PC-9 (cell line): Measurements from ENCODE around the gene DOCK11. TPM values are rescaled to one million over a fixed set of nuclear protein-coding genes. Genes with fewer than 3 reads are reported as not detected.

ENCODE experiments used
- BruUV-seq: library from RNA; stranded (reverse); fragments of 400-500 nt; replicated peaks from 2 replicates; lab custom pipeline; 2021; lab: Mats Ljungman, UMichigan
- CTCF ChIA-PET: fragments of 300-600 bp; sonication (Branson Sonifier 250); formaldehyde crosslinking; loops from one replicate; lab custom pipeline; 2022; ENCODE audit warnings: antibody characterized with exemption; lab: Charles Lee
- POLR2A ChIA-PET: fragments of 300-600 bp; sonication (Branson Sonifier 250); formaldehyde crosslinking; loops from one replicate; lab custom pipeline; 2022; ENCODE audit warnings: antibody characterized with exemption; ENCODE audit not compliant: unreplicated experiment; lab: Charles Lee
- DNase-seq, 2 experiments: peaks; one replicate each; pipeline versions ENCODE4 v3.0.0 to v3.0.0-alpha.2; 2015 to 2022; ENCODE audit warnings: mixed read lengths in 1 of 2
- H2AFZ ChIP-seq: fragments of 200-600 bp; sonication (generic); 2 replicates; pipeline ENCODE4 v1.8.1; 2017; ENCODE audit warnings: antibody characterized with exemption
- H3F3A ChIP-seq: fragments of 200-600 bp; sonication (generic); 2 replicates; pipeline ENCODE4 v1.8.1; 2017; ENCODE audit warnings: antibody characterized with exemption, mild to moderate bottlenecking, low read depth; ENCODE audit not compliant: insufficient read depth
- H3K27ac ChIP-seq: fragments of 200-600 bp; sonication (generic); 2 replicates; pipeline ENCODE4 v1.6.1; 2016; ENCODE audit warnings: mixed run types
- H3K27me3 ChIP-seq: fragments of 200-600 bp; sonication (generic); 2 replicates; pipeline ENCODE4 v1.6.1; 2016; ENCODE audit warnings: low read depth, mixed run types; ENCODE audit not compliant: insufficient read depth
- H3K36me3 ChIP-seq: fragments of 200-600 bp; sonication (generic); 2 replicates; pipeline ENCODE4 v1.6.1; 2016; ENCODE audit warnings: low read depth, mixed run types
- H3K4me1 ChIP-seq: fragments of 200-600 bp; sonication (generic); replicated peaks from 2 replicates; pipeline ENCODE4 v1.6.1; 2016; ENCODE audit warnings: mixed run types; ENCODE audit not compliant: insufficient read depth
- H3K4me2 ChIP-seq: fragments of 200-600 bp; sonication (generic); 2 replicates; pipeline ENCODE4 v1.6.1; 2017; ENCODE audit warnings: mixed run types
- H3K4me3 ChIP-seq: fragments of 200-600 bp; sonication (generic); 2 replicates; pipeline ENCODE4 v1.6.1; 2016; ENCODE audit warnings: mixed run types
- H3K79me2 ChIP-seq: fragments of 200-600 bp; sonication (generic); 2 replicates; pipeline ENCODE4 v1.6.1; 2017; ENCODE audit warnings: low read depth, mixed run types
- H3K9me2 ChIP-seq: fragments of 200-600 bp; sonication (generic); 2 replicates; pipeline ENCODE4 v1.8.1; 2017; ENCODE audit warnings: mild to moderate bottlenecking; ENCODE audit not compliant: insufficient read depth
- H3K9me3 ChIP-seq: fragments of 200-600 bp; sonication (generic); 2 replicates; pipeline ENCODE4 v1.8.1; 2016; ENCODE audit warnings: low read depth; ENCODE audit not compliant: insufficient read depth
- H4K20me1 ChIP-seq: fragments of 200-600 bp; sonication (generic); 2 replicates; pipeline ENCODE4 v1.8.1; 2017; ENCODE audit not compliant: insufficient read depth
- EZH2 ChIP-seq: fragments of 200-600 bp; sonication (generic); IDR thresholded peaks from 2 replicates; pipeline ENCODE4 v1.8.0; 2017; ENCODE audit warnings: antibody characterized with exemption, low read depth
- intact Hi-C: fragments of 100-400 bp; cut with micrococcal nuclease; formaldehyde crosslinking; loops from one replicate; pipeline ENCODE4 v1.10.0; 2022; ENCODE audit not compliant: unreplicated experiment
- total RNA-seq: library from RNA; stranded (reverse); gene quantifications from 2 replicates; pipeline ENCODE4 v1.2.3, GENCODE V29; 2021
- TF ChIP-seq, protein P1 (sequence below): fragments of 200-600 bp; sonication (generic); conservative IDR thresholded peaks from 2 replicates; pipeline ENCODE4 v1.6.1; 2017; ENCODE audit warnings: mixed run types, antibody characterized with exemption, mild to moderate bottlenecking, moderate library complexity

Gene DOCK11
- total RNA-seq, 1 experiment from 2014 or later = 9.0 TPM

DNA sequence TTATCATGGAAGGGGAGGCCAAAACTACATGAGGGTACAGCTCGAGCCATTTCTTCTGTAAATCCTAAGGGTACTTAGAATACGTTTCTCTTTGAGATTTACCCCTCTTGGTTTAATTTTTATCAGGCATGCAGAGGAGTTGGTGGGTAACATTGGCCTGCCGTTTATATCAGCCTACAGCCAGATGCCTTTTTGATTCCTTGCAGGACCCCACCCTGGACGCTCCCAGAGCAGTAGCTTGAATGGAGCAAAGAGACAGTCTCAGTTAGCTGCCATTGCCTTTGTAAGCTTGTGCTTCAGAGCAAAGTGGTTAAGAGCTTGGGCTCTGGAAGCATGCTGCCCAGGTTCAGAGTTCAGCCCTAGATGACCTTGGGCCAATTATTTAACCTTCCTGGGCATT is 9.0 kb downstream of the DOCK11 start:
- DNase-seq = no peak
- no peaks in the 10 kb centered on the region for H4K20me1 ChIP-seq
- ChIA-PET CTCF (no interaction called here), POLR2A (no interaction called here)
- intact Hi-C loops = no loop called here
- H3K79me2 ChIP-seq = no peaks in the 10 kb centered on the region
- no TSS peak for BruUV-seq
- H3K36me3 ChIP-seq = no peaks in the 10 kb centered on the region
- TF ChIP-seq, protein P1, sequence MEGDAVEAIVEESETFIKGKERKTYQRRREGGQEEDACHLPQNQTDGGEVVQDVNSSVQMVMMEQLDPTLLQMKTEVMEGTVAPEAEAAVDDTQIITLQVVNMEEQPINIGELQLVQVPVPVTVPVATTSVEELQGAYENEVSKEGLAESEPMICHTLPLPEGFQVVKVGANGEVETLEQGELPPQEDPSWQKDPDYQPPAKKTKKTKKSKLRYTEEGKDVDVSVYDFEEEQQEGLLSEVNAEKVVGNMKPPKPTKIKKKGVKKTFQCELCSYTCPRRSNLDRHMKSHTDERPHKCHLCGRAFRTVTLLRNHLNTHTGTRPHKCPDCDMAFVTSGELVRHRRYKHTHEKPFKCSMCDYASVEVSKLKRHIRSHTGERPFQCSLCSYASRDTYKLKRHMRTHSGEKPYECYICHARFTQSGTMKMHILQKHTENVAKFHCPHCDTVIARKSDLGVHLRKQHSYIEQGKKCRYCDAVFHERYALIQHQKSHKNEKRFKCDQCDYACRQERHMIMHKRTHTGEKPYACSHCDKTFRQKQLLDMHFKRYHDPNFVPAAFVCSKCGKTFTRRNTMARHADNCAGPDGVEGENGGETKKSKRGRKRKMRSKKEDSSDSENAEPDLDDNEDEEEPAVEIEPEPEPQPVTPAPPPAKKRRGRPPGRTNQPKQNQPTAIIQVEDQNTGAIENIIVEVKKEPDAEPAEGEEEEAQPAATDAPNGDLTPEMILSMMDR = no peak
- no peak for TF ChIP-seq EZH2
- H3K4me1 ChIP-seq = no peaks in the 10 kb centered on the region
- no peaks in the 10 kb centered on the region for H3K27me3 ChIP-seq
- no peaks in the 10 kb centered on the region for H3K9me3 ChIP-seq
- no peak overlapping the region for H2AFZ ChIP-seq
- H3K9me2 ChIP-seq = no peaks in the 10 kb centered on the region
- H3F3A ChIP-seq = no peaks in the 10 kb centered on the region; the same call in 1 of the 2 replicates
- no peak overlapping the region for H3K27ac ChIP-seq
- no peak overlapping the region for H3K4me3 ChIP-seq
- no peak overlapping the region for H3K4me2 ChIP-seq

DNA sequence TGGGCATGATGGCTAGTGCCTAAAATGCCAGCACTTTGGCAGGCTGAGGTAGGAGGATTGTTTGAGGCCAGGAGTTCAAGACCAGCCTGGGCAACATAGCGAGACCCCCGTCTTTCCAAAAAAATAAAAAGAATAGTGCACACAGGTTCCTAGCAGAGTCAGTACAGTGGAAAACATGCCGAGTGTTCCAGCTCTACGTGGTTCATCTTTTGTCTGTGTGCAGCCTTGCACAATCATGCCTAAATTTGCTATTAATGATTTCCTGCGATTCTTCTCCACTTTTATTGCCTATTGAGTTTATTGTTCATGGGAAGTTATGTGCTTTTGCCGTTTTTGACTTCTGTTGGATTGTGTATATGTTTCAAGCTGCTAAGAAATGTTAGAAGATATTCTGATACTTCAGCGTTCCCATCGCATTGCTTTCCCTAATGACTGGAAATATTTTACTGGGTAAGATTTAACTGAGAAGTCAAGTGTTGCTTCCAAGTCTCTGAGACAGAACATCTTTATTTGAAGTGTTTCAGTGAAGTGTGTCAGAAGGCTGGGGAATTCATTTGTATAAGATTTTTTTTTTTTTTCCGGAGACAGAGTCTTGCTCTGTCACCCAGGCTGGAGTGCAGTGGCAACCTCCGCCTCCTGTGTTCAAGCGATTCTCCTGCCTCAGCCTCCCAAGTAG is 11.3 kb downstream of the DOCK11 start:
- H3K36me3 ChIP-seq = no peaks in the 10 kb centered on the region
- H3K27ac ChIP-seq = no peak overlapping the region
- H2AFZ ChIP-seq = no peak overlapping the region
- no peaks in the 10 kb centered on the region for H3K79me2 ChIP-seq
- POLR2A ChIA-PET = no interaction called here
- CTCF ChIA-PET = no interaction called here
- H3F3A ChIP-seq = no peaks in the 10 kb centered on the region; the same call in 1 of the 2 replicates
- no peaks in the 10 kb centered on the region for H3K9me3 ChIP-seq
- no peaks in the 10 kb centered on the region for H4K20me1 ChIP-seq
- no peak for DNase-seq
- no TSS peak for BruUV-seq
- no peak overlapping the region for H3K4me2 ChIP-seq
- intact Hi-C loops = no loop called here
- no peaks in the 10 kb centered on the region for H3K9me2 ChIP-seq
- H3K4me3 ChIP-seq = no peak overlapping the region
- TF ChIP-seq, protein P1 = no peak
- no peak for TF ChIP-seq EZH2
- H3K4me1 ChIP-seq = no peaks in the 10 kb centered on the region
- H3K27me3 ChIP-seq = no peaks in the 10 kb centered on the region

DNA sequence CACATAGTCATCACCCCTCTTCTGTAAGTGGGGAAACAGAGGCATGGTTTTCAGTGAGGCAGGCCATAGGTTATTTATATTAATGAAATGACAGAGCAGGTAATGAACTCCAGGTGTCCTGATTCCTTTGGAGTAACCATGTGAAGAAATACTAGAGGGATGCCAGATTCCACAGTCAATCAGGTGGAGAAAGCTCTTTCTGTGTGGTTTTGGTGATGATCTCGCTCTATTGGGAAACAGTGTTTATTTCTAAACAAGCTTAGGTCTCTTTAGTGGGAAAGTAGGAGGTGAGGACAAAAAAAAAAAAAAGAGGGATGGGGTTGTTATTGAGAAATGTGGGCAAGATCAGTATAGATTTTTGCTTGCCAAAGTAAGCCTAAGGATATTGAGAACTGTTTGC is 12.2 kb downstream of the DOCK11 start:
- intact Hi-C loops = no loop called here
- Histone ChIP-seq H3K36me3 (no peaks in the 10 kb centered on the region), H3F3A (no peaks in the 10 kb centered on the region; the same call in 1 of the 2 replicates), H3K4me2 (no peak overlapping the region), H2AFZ (no peak overlapping the region), H4K20me1 (no peaks in the 10 kb centered on the region), H3K4me1 (no peaks in the 10 kb centered on the region), H3K79me2 (no peaks in the 10 kb centered on the region), H3K27ac (no peak overlapping the region), H3K9me3 (no peaks in the 10 kb centered on the region), H3K4me3 (no peak overlapping the region), H3K27me3 (no peaks in the 10 kb centered on the region), H3K9me2 (no peaks in the 10 kb centered on the region)
- ChIA-PET CTCF (no interaction called here), POLR2A (no interaction called here)
- BruUV-seq = no TSS peak
- peak in 1 of 2 experiments; percentile 63 for DNase-seq
- TF ChIP-seq EZH2 = no peak
- TF ChIP-seq, protein P1 = no peak
